NB4 (cell line): Measurements from ENCODE around the gene EPHB1.

Experiments
- DNase-seq: peaks from one replicate; pipeline ENCODE4 v3.0.0; 2010; ENCODE audit warnings: low read depth
- H3K4me3 ChIP-seq: one replicate; pipeline ENCODE4 v1.5.1; 2011; ENCODE audit warnings: mild to moderate bottlenecking, low read depth, low read length, moderate library complexity
- CTCF ChIP-seq: IDR thresholded peaks from one replicate; pipeline ENCODE4 v1.5.1; 2012; ENCODE audit warnings: low read depth, low read length
- MAX ChIP-seq: IDR thresholded peaks from 2 replicates; pipeline ENCODE4 v1.6.1; 2011; ENCODE audit warnings: low read depth, low read length
- MYC ChIP-seq: IDR thresholded peaks from 2 replicates; pipeline ENCODE4 v1.6.1; 2011; ENCODE audit warnings: low read depth, low read length
- POLR2A ChIP-seq: IDR thresholded peaks from 2 replicates; pipeline ENCODE4 v1.6.1; 2011; ENCODE audit warnings: mild to moderate bottlenecking; ENCODE audit not compliant: insufficient read length; ENCODE audit errors: extremely low read depth

The EPHB1 gene

GRCh38 chr3:135133905-135134683 is 339.0 kb downstream of the EPHB1 start:
- TF ChIP-seq POLR2A (no peak), MYC (no peak), MAX (no peak), CTCF (no peak)
- no peak overlapping the region for H3K4me3 ChIP-seq
- DNase-seq, result no peak

- DNase-seq, result no peak
- H3K4me3 ChIP-seq, result no peak overlapping the region
- TF ChIP-seq POLR2A, result no peak
These were observed 339.6 kb downstream of the EPHB1 start for GRCh38 chr3:135134684-135135075.

GRCh38 chr3:135135445-135135844 is 340.4 kb downstream of the EPHB1 start:
- TF ChIP-seq CTCF (no peak), MAX (no peak), MYC (no peak), POLR2A (no peak)
- no peak for DNase-seq
- no peak overlapping the region for H3K4me3 ChIP-seq

GRCh38 chr3:135136361-135137100 is 341.5 kb downstream of the EPHB1 start:
- TF ChIP-seq MYC (no peak), CTCF (no peak), MAX (no peak), POLR2A (no peak)
- no peak for DNase-seq
- H3K4me3 ChIP-seq, result no peak overlapping the region

GRCh38 chr3:135137296-135137695 is 342.2 kb downstream of the EPHB1 start:
- H3K4me3 ChIP-seq, result no peak overlapping the region
- TF ChIP-seq CTCF (no peak), MYC (no peak), POLR2A (no peak), MAX (no peak)
- no peak for DNase-seq

GRCh38 chr3:135138776-135139175 is 343.7 kb downstream of the EPHB1 start:
- no peak overlapping the region for H3K4me3 ChIP-seq
- no peak for DNase-seq
- TF ChIP-seq MAX (no peak), CTCF (no peak), MYC (no peak), POLR2A (no peak)
